ENCODE measurements around the gene PKD1.

DNA sequence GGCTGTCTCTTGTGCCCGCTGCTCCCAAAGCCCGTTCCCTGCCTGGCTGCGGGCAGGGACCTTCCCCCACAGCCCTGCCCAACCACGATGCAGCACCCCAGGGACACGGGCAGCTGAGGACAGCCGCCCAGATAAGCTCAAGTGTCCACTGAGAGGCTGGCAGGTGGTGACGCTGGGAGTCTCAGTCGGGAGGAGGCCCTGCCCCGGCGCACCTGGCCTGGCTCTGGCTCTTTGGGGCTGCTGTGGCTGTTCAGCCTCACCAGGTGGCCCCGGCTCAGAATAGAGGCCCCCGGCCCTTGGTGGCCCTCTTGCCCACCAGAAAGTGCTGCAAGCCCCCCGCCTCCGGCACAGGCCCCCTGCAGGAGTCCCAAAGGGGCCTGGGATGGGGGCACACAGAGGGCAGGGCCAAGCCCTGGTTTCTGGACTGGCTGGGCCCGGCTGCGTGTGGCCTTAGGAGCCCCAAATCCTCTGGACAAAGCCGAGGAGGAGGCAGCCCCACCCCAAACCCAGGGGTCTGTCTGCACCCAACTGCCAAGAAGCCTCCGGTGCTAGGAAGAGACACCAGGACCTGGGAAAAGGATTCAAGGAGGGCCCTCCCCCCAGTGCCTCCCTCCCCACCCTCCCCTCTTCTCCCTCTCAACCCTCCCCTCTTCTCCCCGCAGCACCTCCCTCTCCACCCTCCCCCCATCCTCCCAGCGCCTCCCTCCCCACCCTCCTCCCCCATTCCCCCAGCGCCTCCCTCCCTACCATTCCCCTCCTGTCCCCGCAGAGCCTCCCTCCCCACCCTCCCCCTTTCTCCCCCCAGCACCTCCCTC is 93.3 kb downstream of the PKD1 start:
- no peak for TF ChIP-seq CTCF (IDR thresholded peaks at IDR 0.05 in 4 of 5, conservative IDR thresholded peaks at IDR 0.05 in 1 of 5)
- no peak for TF ChIP-seq POLR2A (IDR thresholded peaks at IDR 0.05)
